GM12875 (cell line): ENCODE results near the gene PCNX2.

Experiments used
- H3K4me3 ChIP-seq: one replicate; pipeline ENCODE4 v1.5.1; 2011; ENCODE audit warnings: low read depth, low read length, control low read depth
- CTCF ChIP-seq: IDR thresholded peaks from 2 replicates; pipeline ENCODE4 v1.5.1; 2011; ENCODE audit warnings: low read depth, mild to moderate bottlenecking, control low read depth, inconsistent platforms, low read length, moderate library complexity, borderline replicate concordance; ENCODE audit not compliant: insufficient read depth

Gene PCNX2

GRCh38 chr1:232999956-233000625 lies 295.4 kb downstream of the PCNX2 start:
- no peak overlapping the region for H3K4me3 ChIP-seq

GRCh38 chr1:232998646-232999045 lies 296.9 kb downstream of the PCNX2 start:
- no peak overlapping the region for H3K4me3 ChIP-seq
- TF ChIP-seq CTCF = no peak

More at GRCh38 chr1:232999956-233000625, 295.4 kb downstream of the PCNX2 start:
- TF ChIP-seq CTCF = no peak

GRCh38 chr1:232998138-232998537 lies 297.4 kb downstream of the PCNX2 start:
- no peak for TF ChIP-seq CTCF
- no peak overlapping the region for H3K4me3 ChIP-seq

GRCh38 chr1:232996143-232996542 lies 299.4 kb downstream of the PCNX2 start:
- no peak overlapping the region for H3K4me3 ChIP-seq
- no peak for TF ChIP-seq CTCF

- TF ChIP-seq CTCF = no peak
- H3K4me3 ChIP-seq = no peak overlapping the region
Measured at GRCh38 chr1:232995189-232995588, 300.3 kb downstream of the PCNX2 start.

GRCh38 chr1:232993555-232993954 lies 302.0 kb downstream of the PCNX2 start:
- no peak overlapping the region for H3K4me3 ChIP-seq
- TF ChIP-seq CTCF = no peak

- TF ChIP-seq CTCF = no peak
- H3K4me3 ChIP-seq = no peak overlapping the region
Measured at GRCh38 chr1:232992227-232992626, 303.3 kb downstream of the PCNX2 start.
